ENCODE results near the gene NGLY1. TPM values are rescaled to one million over a fixed set of nuclear protein-coding genes. Genes with fewer than 3 reads are reported as not detected.

NGLY1 gene
- total and polyA plus RNA-seq, 2 of the 4 experiments (the other 2 are of a cell fraction), result 10.0 to 14.9 TPM

GRCh38 chr3:25747033-25747432, 36.2 kb downstream of the NGLY1 start:
- Histone ChIP-seq H2BK15ac (ENCODE audit: low read depth, low read length) (no peak overlapping the region), H2AK5ac (ENCODE audit: low read depth, low read length) (no peak overlapping the region), H2BK5ac (ENCODE audit: low read depth, low read length, poor library complexity, severe bottlenecking) (no peak overlapping the region), H2BK120ac (ENCODE audit: low read depth, low read length) (no peak overlapping the region), H3K23ac (ENCODE audit: low read depth, low read length) (no peak overlapping the region), H4K8ac (ENCODE audit: low read depth in 2 of 2, low read length in 2 of 2) (no peak overlapping the region), H3K9me1 (ENCODE audit: insufficient read depth, low read length) (no peaks in the 10 kb centered on the region; the same call in 1 of the 2 replicates), H3K27ac (ENCODE audit: insufficient read depth, low read length) (no peak overlapping the region), H3K4ac (ENCODE audit: low read depth, low read length) (no peak overlapping the region), H3K4me2 (ENCODE audit: low read depth, low read length) (no peak overlapping the region), H2BK20ac (ENCODE audit: low read depth, low read length) (no peak overlapping the region), H3K4me1 (ENCODE audit: control insufficient read depth, insufficient read depth, low read length) (no peaks in the 10 kb centered on the region), H3K9ac (ENCODE audit: low read depth, low read length) (no peak overlapping the region), H3K4me3 (ENCODE audit: insufficient read depth, low read depth, low read length) (no peak overlapping the region), H3K9me3 (ENCODE audit: control insufficient read depth, insufficient read depth, low read length) (no peaks in the 10 kb centered on the region), H2AFZ (replicated peaks; ENCODE audit: low read length, poor library complexity) (no peak overlapping the region), H4K5ac (ENCODE audit: low read depth, low read length) (no peak overlapping the region), H4K20me1 (ENCODE audit: insufficient read depth, low read length) (no peaks in the 10 kb centered on the region), H3K14ac (replicated peaks; ENCODE audit: low read depth, low read length) (no peak overlapping the region), H3K27me3 (ENCODE audit: control insufficient read depth, insufficient read depth, low read length) (no peaks in the 10 kb centered on the region), H2AK9ac (replicated peaks; ENCODE audit: low read depth, low read length, poor library complexity) (no peak overlapping the region), H3K36me3 (ENCODE audit: control insufficient read depth, insufficient read depth, low read length) (peaks cover 13% of the 10 kb centered on the region; the same call in 1 of the 2 replicates), H3K79me1 (ENCODE audit: low read depth in 1 of 2, low read length in 2 of 2) (peaks cover 0 to 3% of the 10 kb centered on the region in 2 experiments; a peak in 2 of 4 replicates), H4K91ac (ENCODE audit: insufficient read depth, low read depth, low read length) (no peak overlapping the region), H3K18ac (ENCODE audit: low read depth, low read length) (no peak overlapping the region), H3K56ac (ENCODE audit: extremely low read depth, insufficient read depth, low read length) (no peak overlapping the region)
- BruUV-seq (replicated peaks), result no TSS peak
- in situ Hi-C loops (cut with MboI; ENCODE audit: low sequenced_read_pairs), result no loop called here
- ChIA-PET CTCF (interaction anchor here (0.6 kb wide), 1 partner anchor 34 kb away, joined by 3 read pairs; no protein-coding TSS in a partner anchor), POLR2A (ENCODE audit: unreplicated experiment) (no interaction called here)
- no peak for TF ChIP-seq MAFK (IDR thresholded peaks at IDR 0.05; ENCODE audit: low read depth, low read length)
- no peak for TF ChIP-seq RFX5 (IDR thresholded peaks at IDR 0.05; ENCODE audit: low read depth, low read length)
- no peak for TF ChIP-seq MXI1 (IDR thresholded peaks at IDR 0.05; ENCODE audit: borderline replicate concordance, low read depth, low read length)
- no peak for TF ChIP-seq NFE2L2 (IDR thresholded peaks at IDR 0.05; ENCODE audit: low read depth, low read length)
- no peak for TF ChIP-seq CEBPB (IDR thresholded peaks at IDR 0.05; ENCODE audit: low read depth, low read length)
- TF ChIP-seq MAZ (IDR thresholded peaks at IDR 0.05; ENCODE audit: borderline replicate concordance, low read depth, low read length), result no peak
- TF ChIP-seq, protein P1, sequence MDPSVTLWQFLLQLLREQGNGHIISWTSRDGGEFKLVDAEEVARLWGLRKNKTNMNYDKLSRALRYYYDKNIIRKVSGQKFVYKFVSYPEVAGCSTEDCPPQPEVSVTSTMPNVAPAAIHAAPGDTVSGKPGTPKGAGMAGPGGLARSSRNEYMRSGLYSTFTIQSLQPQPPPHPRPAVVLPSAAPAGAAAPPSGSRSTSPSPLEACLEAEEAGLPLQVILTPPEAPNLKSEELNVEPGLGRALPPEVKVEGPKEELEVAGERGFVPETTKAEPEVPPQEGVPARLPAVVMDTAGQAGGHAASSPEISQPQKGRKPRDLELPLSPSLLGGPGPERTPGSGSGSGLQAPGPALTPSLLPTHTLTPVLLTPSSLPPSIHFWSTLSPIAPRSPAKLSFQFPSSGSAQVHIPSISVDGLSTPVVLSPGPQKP (IDR thresholded peaks at IDR 0.05; ENCODE audit: borderline replicate concordance, low read depth, low read length), result no peak
- TF ChIP-seq RAD21 (IDR thresholded peaks at IDR 0.05; ENCODE audit: low read length), result no peak
- no peak for TF ChIP-seq CHD1 (IDR thresholded peaks at IDR 0.05; ENCODE audit: low read depth, low read length)
- TF ChIP-seq POLR2A (IDR thresholded peaks at IDR 0.05; ENCODE audit: low read depth, low read length), result no peak
- TF ChIP-seq, protein P2, sequence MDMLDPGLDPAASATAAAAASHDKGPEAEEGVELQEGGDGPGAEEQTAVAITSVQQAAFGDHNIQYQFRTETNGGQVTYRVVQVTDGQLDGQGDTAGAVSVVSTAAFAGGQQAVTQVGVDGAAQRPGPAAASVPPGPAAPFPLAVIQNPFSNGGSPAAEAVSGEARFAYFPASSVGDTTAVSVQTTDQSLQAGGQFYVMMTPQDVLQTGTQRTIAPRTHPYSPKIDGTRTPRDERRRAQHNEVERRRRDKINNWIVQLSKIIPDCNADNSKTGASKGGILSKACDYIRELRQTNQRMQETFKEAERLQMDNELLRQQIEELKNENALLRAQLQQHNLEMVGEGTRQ (IDR thresholded peaks at IDR 0.05; ENCODE audit: low read depth, low read length), result no peak
- no peak for TF ChIP-seq RCOR1 (IDR thresholded peaks at IDR 0.05; ENCODE audit: insufficient replicate concordance, low read length)
- no peak for TF ChIP-seq FOS (IDR thresholded peaks at IDR 0.05; ENCODE audit: low read depth, low read length)
- TF ChIP-seq SMC3 (IDR thresholded peaks at IDR 0.05; ENCODE audit: low read depth, low read length), result no peak
- TF ChIP-seq CTCF (conservative IDR thresholded peaks at IDR 0.05; ENCODE audit: low read depth, low read length), result no peak
- TF ChIP-seq BHLHE40 (IDR thresholded peaks at IDR 0.05; ENCODE audit: low read depth, low read length), result no peak
- dilution Hi-C loops (cut with HindIII; ENCODE audit: low sequenced_read_pairs, unreplicated experiment), result no loop called here
- intact Hi-C loops (cut with micrococcal nuclease), result no loop called here
- DNase-seq, result peak; percentile 12
- no peak; the same call in 1 of the 2 replicates for ATAC-seq (ENCODE audit: low read depth)
